ENCODE data around the gene TBX20.
"Not testable (repeated sequence)": the region's sequence is repeated elsewhere in the genome, so short reads cannot be mapped to it uniquely, and the experiment has no call there.

Gene TBX20

DNA sequence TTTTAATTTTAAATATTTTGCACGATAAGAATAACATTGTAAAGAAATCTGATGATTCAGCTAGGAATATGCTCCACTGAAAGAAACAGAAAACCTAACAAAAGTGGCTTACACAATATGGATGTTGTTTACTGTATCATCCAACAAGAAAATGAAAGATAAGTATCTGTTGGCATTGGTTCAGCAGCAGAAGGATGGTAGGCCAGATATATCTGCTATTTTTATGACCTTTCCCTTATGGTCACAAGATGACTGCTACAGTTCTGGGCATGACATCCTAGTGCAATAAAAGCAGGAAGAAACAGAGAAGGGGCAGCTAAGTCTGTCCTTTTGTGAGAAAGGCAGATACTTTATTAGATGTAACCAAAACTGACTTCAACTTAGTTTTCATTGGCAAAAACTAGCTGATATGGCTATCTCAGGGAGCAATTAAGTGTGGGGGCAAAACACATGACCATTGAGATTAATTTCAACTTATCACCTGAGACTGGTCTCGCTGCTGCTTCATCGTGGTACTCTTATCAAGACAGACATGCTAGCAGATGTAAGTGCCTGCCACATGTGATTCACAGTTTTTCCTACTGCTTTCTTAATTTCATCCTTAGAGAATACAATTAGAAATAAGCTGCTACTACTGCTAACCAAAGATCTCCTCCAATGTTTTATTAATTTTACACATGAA lies 92.7 kb downstream of the TBX20 start:
- DNase-seq (ENCODE audit: low read depth in 2 of 2) = not testable (repeated sequence)

Measured in stimulated activated CD8-positive, alpha-beta memory T cell treated with anti-CD3 and anti-CD28 coated beads, Interleukin-7, amount 100 ng/mL, for 4 hours (primary cell).